SKM-1 (cell line): ENCODE results near the gene C11orf68.

Experiments
- DNase-seq: peaks from one replicate; lab custom pipeline; 2025; ENCODE audit not compliant: unreplicated experiment; lab: John Stamatoyannopoulos, UW

Gene C11orf68

GRCh38 chr11:65891219-65892136, 27.4 kb downstream of the C11orf68 start:
- no peak for DNase-seq

GRCh38 chr11:65890324-65891218, 28.3 kb downstream of the C11orf68 start, which contains the start of gene CCDC85B:
TSS of gene CCDC85B (plus strand) at chr11:65890673. CDS start at chr11:65890784, 111 bp downstream.
- peak; percentile 89 for DNase-seq

- DNase-seq: peak; percentile 95
These were observed 30.6 kb downstream of the C11orf68 start, which contains the start of gene FIBP for GRCh38 chr11:65888163-65888814. TSS of gene FIBP (minus strand) at chr11:65888471. CDS start at chr11:65888418, 53 bp downstream.

- DNase-seq: no peak
These were observed 31.1 kb downstream of the C11orf68 start for GRCh38 chr11:65887723-65888162.

GRCh38 chr11:65886826-65887722, 31.8 kb downstream of the C11orf68 start:
- no peak for DNase-seq

- no peak for DNase-seq
These were observed 32.9 kb downstream of the C11orf68 start for GRCh38 chr11:65885808-65886536.

GRCh38 chr11:65885231-65885630, 33.6 kb downstream of the C11orf68 start:
- DNase-seq: no peak

GRCh38 chr11:65884716-65885092, 34.2 kb downstream of the C11orf68 start:
- DNase-seq: peak; percentile 41

- no peak for DNase-seq
These were observed 34.8 kb downstream of the C11orf68 start for GRCh38 chr11:65883786-65884715.

- no peak for DNase-seq
These were observed 35.7 kb downstream of the C11orf68 start for GRCh38 chr11:65883058-65883761.

GRCh38 chr11:65882120-65883057, 36.5 kb downstream of the C11orf68 start:
- no peak for DNase-seq

GRCh38 chr11:65880844-65881421, 37.9 kb downstream of the C11orf68 start:
- DNase-seq: no peak

GRCh38 chr11:65880027-65880426, 38.8 kb downstream of the C11orf68 start:
- DNase-seq: no peak

GRCh38 chr11:65879617-65880016, 39.2 kb downstream of the C11orf68 start, which contains the start of gene CTSW:
TSS of gene CTSW (plus strand) at chr11:65879837. CDS start at chr11:65879855, 18 bp downstream.
- DNase-seq: no peak

GRCh38 chr11:65873318-65874156, 45.3 kb downstream of the C11orf68 start:
- peak; percentile 81 for DNase-seq
